HG03103 (cell line): ENCODE results near the gene SFPQ.
"Not testable (repeated sequence)": the region's sequence is repeated elsewhere in the genome, so short reads cannot be mapped to it uniquely, and the experiment has no call there.

Experiments used
- ATAC-seq: cut with Tn5 transposase; IDR thresholded peaks from one replicate; pipeline ENCODE4 v1.9.1; 2021; ENCODE audit warnings: low read depth; ENCODE audit not compliant: unreplicated experiment

SFPQ gene

GRCh38 chr1:35145892-35146549, 46.9 kb downstream of the SFPQ start:
- ATAC-seq: not testable (repeated sequence)

- ATAC-seq: no peak
These were observed 49.0 kb downstream of the SFPQ start for GRCh38 chr1:35143737-35144508.

- not testable (repeated sequence) for ATAC-seq
These were observed 50.2 kb downstream of the SFPQ start for GRCh38 chr1:35142728-35143127.

GRCh38 chr1:35142294-35142693, 50.7 kb downstream of the SFPQ start:
- not testable (repeated sequence) for ATAC-seq

- not testable (repeated sequence) for ATAC-seq
These were observed 55.4 kb downstream of the SFPQ start for GRCh38 chr1:35137590-35137989.

- no peak for ATAC-seq
These were observed 56.2 kb downstream of the SFPQ start for GRCh38 chr1:35136780-35137179.
